IMR-90 (cell line): Measurements from ENCODE around the gene RUNX1.

Experiments
- BHLHE40 ChIP-seq: fragments of 150-350 bp; IDR thresholded peaks from 2 replicates; pipeline ENCODE4 v1.6.1; 2016; ENCODE audit warnings: mild to moderate bottlenecking, low read depth, low read length
- CEBPB ChIP-seq: IDR thresholded peaks from 2 replicates; pipeline ENCODE4 v1.6.1; 2012; ENCODE audit warnings: low read depth, low read length, improper control_type of control experiment
- CHD1 ChIP-seq: IDR thresholded peaks from 2 replicates; pipeline ENCODE4 v1.6.1; 2012; ENCODE audit warnings: low read depth, low read length, improper control_type of control experiment
- CTCF ChIP-seq: conservative IDR thresholded peaks from 2 replicates; pipeline ENCODE4 v1.5.1; 2012; ENCODE audit warnings: mild to moderate bottlenecking, low read depth, low read length, improper control_type of control experiment
- ELK1 ChIP-seq: fragments of 150-350 bp; IDR thresholded peaks from 2 replicates; pipeline ENCODE4 v1.6.1; 2016; ENCODE audit warnings: low read depth, mild to moderate bottlenecking, low read length, moderate library complexity, borderline replicate concordance
- FOS ChIP-seq: fragments of 150-350 bp; IDR thresholded peaks from 2 replicates; pipeline ENCODE4 v1.6.1; 2016; ENCODE audit warnings: low read depth, low read length
- MAZ ChIP-seq: IDR thresholded peaks from 2 replicates; pipeline ENCODE4 v1.6.1; 2012; ENCODE audit warnings: low read depth, mild to moderate bottlenecking, low read length, improper control_type of control experiment, moderate library complexity, borderline replicate concordance
- MXI1 ChIP-seq: IDR thresholded peaks from 2 replicates; pipeline ENCODE4 v1.6.1; 2012; ENCODE audit warnings: low read depth, mild to moderate bottlenecking, low read length, moderate library complexity, borderline replicate concordance
- POLR2A ChIP-seq: IDR thresholded peaks from 2 replicates; pipeline ENCODE4 v1.6.1; 2012; ENCODE audit warnings: mild to moderate bottlenecking, low read depth, low read length
- RAD21 ChIP-seq: IDR thresholded peaks from 2 replicates; pipeline ENCODE4 v1.6.1; 2012; ENCODE audit warnings: low read length, improper control_type of control experiment
- RFX5 ChIP-seq: IDR thresholded peaks from 2 replicates; pipeline ENCODE4 v1.8.0; 2012; ENCODE audit warnings: low read depth, mild to moderate bottlenecking, low read length, moderate library complexity
- SMC3 ChIP-seq: fragments of 150-350 bp; IDR thresholded peaks from 2 replicates; pipeline ENCODE4 v1.6.1; 2016; ENCODE audit warnings: low read depth, mild to moderate bottlenecking, antibody characterized with exemption, low read length, moderate library complexity
- USF2 ChIP-seq: fragments of 150-350 bp; IDR thresholded peaks from 2 replicates; pipeline ENCODE4 v1.6.1; 2017; ENCODE audit warnings: mild to moderate bottlenecking, antibody characterized with exemption, low read length, low read depth

DNA sequence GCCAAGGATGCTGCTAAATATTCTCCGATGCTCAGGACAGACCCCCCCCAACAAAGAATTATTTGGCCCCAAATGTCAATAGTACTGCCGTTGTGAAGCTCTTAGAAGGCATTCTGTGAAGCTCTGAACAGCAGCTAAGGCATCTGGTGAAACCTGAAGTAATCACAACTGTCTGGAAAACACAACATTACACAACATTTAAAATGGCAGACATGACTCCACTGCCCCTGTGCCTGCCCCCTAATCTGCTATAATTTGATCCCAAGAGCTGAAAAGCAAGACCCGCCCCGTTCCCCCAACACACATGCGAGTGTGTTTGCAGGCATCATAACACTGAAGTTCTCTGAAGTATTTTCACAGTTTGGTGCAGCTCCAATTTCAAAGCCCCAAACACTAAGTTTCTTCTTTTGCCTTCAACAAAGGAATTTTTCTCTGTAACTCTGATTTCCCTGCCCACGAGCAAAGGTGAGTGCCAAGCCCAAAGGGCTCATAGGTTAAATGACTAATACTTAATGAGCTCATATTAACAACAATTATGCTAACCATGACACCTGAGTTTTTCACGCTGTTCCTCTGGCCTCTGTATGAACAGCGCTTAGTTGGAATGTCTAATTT lies 251.1 kb downstream of the RUNX1 start:
- no peak for TF ChIP-seq POLR2A
- TF ChIP-seq RAD21, result no peak
- TF ChIP-seq MXI1, result no peak
- TF ChIP-seq CTCF, result no peak
- no peak for TF ChIP-seq USF2
- no peak for TF ChIP-seq RFX5
- no peak for TF ChIP-seq ELK1
- no peak for TF ChIP-seq MAZ
- TF ChIP-seq FOS, result no peak
- no peak for TF ChIP-seq SMC3
- TF ChIP-seq CHD1, result no peak
- 0 out of 2 replicates have a peak, but pooled peaks have one; percentile 36 for TF ChIP-seq CEBPB
- TF ChIP-seq BHLHE40, result no peak
